HG03432 (cell line): ENCODE results near the gene ADCY5.
"Not testable (repeated sequence)": the region's sequence is repeated elsewhere in the genome, so short reads cannot be mapped to it uniquely, and the experiment has no call there.

Source experiments
- ATAC-seq: cut with Tn5 transposase; IDR thresholded peaks from one replicate; pipeline ENCODE4 v1.9.1; 2021; ENCODE audit warnings: mild to moderate bottlenecking, moderate library complexity; ENCODE audit not compliant: unreplicated experiment

Gene ADCY5

DNA sequence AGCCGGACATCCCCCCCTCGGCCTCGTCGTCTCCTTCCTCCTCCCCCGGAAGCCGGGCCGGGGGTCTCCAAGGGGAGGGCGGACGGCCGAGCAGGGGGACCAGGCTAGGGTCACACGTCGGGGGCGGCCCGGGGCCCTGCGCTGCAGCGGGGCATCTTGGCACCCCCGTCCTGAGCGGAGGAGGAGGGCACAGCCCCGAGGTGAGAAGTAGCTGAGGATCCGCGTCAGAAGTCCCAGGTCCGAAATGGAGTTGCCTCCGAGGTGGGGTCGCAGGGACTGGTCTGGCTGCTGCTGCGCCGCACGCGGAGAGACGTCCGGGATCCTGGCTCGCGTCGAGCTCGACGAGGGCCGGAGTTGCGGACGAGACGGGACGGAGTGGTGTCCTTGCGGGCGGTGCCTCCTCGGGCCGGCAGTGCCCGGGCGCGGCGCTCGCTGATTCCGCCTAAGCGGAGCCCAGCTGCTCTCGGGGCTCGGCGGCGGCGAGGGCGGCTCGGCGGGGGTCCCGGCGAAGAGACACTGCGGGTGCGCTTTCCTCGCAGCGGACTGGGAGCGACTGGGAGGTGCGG, at the start of gene ADCY5:
ADCY5 (minus strand) TSS at position 555 of the 566 bp plus-strand sequence; CDS start at position 10, 545 bp downstream.
- no peak for ATAC-seq

DNA sequence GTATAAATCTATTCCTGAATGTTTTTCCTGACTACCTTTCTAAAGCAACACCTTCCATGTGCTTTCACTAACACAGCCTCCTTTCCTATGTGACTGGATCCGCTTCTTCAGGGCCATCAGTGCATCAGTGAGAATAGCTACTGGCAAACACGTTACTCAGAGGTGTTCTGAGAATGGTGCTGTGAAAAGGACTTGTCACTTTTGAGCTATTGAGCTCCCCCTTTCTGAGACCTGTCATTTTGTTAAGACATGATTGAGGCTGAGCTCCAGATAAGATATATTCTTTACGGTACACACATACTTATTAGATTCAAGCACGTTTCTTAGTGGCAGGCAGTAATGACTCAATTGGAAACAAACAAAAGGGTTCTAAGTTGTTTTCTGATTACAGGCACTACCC, 45.0 kb upstream of the ADCY5 start:
- no peak for ATAC-seq

DNA sequence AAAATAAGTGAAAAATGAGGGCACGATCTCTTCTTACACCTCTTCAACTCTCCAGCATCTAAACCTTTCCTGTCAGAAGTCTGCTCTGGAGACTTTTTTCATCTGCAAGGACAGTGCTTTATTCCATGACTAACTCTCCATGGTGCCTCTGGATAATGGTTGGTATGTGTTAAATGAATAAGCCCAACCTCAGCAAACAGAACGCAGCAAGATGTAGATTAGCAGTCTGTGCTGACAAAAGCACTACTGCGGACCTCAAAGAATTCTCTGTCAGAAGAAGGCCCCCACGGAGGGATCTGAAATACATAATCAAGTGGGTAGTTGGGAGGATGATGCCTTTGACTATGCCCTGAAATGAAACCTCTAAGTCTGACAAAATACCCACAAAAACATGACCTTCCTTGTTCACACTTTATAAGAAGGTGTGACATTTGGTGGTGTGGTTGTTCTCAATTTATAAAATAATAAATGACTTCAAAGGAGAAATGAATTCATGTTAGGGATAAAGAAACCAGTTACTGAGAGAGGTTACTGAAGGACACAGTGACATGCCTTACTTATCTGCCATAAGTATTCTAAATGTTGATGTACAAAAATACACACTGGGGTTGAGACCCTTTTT, 43.2 kb upstream of the ADCY5 start:
- ATAC-seq, result no peak

DNA sequence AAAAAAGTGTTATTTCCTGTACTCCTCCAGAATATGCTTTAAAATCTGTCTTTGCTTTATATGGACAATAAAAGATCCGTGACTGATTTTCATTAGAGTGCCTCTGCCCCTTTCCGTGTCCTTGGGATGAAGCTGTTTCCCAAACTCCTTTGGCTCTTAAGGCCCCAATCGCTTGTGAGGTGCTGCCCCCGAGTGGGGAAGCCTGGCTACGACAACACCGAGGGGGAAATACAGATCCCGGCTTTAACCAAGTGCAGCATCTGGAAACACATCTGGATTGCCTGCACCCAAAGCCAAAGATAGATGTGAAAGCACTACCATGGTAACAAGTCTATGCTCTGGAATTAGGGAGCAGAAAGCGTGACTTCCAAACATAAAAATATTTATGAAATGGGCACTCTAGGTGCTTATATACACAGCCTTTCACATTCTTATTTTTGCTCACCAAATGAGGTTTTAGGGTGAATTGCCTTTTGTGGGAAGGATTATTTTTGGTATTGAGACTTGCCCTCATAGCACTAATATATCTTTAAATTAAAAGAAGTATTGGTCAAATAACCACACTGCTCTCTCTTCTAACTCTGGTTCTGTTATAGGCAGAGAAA, 40.6 kb upstream of the ADCY5 start:
- ATAC-seq, result no peak

- no peak for ATAC-seq
Observed at GRCh38 chr3:123488645-123489347, 39.9 kb upstream of the ADCY5 start.

DNA sequence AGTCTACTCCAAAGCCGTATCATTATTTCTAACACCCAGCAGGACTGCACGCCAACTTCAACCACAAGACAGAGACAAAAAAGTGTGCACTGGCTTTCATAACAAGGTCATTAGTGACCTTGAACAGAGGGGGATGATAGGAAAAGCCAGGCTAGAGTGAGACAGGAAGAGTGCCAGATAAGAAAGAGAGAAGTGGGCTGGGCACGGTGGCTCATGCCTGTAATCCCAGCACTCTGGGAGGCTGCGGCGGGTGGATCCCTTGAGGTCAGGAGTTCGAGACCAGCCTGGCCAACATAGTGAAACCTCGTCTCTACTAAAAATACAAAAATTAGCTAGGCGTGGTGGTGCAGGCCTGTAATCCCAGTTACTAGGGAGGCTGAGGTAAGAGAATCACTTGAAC, 38.2 kb upstream of the ADCY5 start:
- not testable (repeated sequence) for ATAC-seq

GRCh38 chr3:123486460-123486859, 37.6 kb upstream of the ADCY5 start:
- ATAC-seq, result no peak

GRCh38 chr3:123485551-123485950, 36.7 kb upstream of the ADCY5 start:
- no peak for ATAC-seq

GRCh38 chr3:123483146-123483545, 34.3 kb upstream of the ADCY5 start:
- ATAC-seq, result no peak

GRCh38 chr3:123481722-123482457, 33.0 kb upstream of the ADCY5 start:
- ATAC-seq, result no peak

GRCh38 chr3:123481071-123481470, 32.2 kb upstream of the ADCY5 start:
- ATAC-seq, result no peak

GRCh38 chr3:123480428-123480827, 31.5 kb upstream of the ADCY5 start:
- ATAC-seq, result peak; percentile 72

GRCh38 chr3:123479891-123480290, 31.0 kb upstream of the ADCY5 start:
- ATAC-seq, result no peak

GRCh38 chr3:123478314-123478713, 29.4 kb upstream of the ADCY5 start:
- no peak for ATAC-seq

- no peak for ATAC-seq
Observed at GRCh38 chr3:123476967-123477750, 28.3 kb upstream of the ADCY5 start.

DNA sequence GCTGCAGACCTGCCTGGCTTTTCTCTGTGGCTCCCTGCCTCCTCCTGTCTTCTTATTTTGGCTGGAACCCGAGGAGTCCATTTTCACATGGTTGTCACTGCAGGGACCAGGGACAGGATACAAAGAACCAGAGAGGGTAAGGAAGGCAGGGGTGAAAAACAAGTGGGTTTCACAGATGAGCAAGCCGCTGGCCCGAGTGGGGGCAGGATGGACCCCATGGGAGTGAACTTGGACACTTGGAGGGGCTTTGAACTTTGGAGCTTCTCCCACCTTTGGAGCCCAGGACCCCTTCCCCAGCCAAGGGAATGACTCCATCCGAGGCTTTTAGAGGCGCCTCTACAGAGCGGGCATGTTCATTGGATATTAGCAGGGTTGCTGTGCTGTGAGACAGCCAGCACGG, 26.9 kb upstream of the ADCY5 start:
- ATAC-seq, result no peak

DNA sequence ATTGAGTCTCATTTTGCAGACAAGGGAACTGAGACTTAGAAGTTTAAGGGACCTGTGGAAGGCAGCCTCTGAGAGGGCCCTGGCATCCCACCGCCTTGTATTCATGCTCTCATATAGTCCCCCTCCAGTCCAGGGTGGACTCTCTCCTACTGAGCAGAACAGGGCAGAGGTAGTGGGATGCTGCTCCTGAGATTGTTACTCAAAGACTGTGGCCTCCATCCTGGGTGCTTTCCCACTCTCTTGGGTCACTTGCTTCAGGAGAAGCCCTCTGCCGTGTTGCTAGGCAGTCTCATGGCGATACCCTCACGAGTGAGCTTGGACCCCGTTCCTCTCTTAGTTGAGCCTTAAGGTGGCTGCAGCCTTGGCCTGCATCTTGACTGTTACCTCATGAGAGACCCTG, 22.2 kb upstream of the ADCY5 start:
- ATAC-seq, result no peak

GRCh38 chr3:123469323-123469995, 20.6 kb upstream of the ADCY5 start:
- ATAC-seq, result no peak

- ATAC-seq, result no peak
Observed at GRCh38 chr3:123467046-123467445, 18.2 kb upstream of the ADCY5 start.

GRCh38 chr3:123464211-123464610, 15.3 kb upstream of the ADCY5 start:
- no peak for ATAC-seq
